ENCODE data around the gene FRMD5. TPM values are rescaled to one million over a fixed set of nuclear protein-coding genes. Genes with fewer than 3 reads are reported as not detected.

The FRMD5 gene
- 3.2 and 9.3 TPM in 2 replicates for total RNA-seq

GRCh38 chr15:44195151-44195740 lies at the start of gene FRMD5:
Gene FRMD5, minus strand, starts transcription at chr15:44195271.

DNA sequence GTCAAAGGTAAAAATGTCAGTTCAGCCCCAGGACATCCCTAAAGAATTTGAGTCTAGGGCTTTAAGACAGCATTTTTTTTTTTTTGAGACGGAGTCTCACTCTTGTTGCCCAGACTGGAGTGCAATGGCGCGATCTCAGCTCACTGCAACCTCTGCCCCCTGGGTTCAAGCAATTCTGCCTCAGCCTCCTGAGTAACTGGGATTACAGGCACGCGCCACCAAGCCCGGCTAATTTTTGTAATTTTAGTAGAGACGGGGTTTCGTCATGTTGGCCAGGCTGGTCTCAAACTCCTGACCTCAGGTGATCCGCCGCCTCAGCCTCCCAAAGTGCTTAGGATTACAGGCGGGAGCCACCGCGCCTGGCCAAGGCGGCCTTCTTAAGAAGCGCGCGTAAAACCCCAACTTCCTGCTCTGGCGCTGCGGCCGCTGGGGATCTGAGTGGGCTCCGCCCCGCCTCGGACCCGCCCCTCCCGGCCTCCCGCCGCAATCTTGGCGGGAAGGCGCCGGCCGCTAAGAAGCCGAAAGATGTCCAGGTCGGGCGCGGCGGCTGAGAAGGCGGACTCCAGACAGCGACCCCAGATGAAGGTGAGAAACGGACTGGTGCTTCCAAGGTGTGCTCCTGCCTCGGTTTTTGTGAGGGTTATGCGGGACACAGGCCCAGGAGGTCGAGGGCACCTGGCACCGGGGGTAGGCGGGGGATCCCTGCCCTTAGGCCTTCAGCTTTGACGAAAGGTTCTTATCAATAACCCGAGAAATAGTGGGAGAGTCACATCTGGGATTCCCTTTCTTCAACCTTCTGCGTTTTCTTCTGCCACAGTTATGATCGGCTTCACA lies 368.3 kb downstream of the FRMD5 start, which contains the start of gene WDR76:
Gene WDR76, plus strand, starts transcription at position 495 of the 834 bp plus-strand sequence. Its CDS starts 31 bp downstream, at position 526.

GRCh38 chr15:43824302-43825246 lies 370.5 kb downstream of the FRMD5 start, which contains the start of gene MFAP1:
Gene MFAP1, minus strand, starts transcription at chr15:43824690. Its CDS starts 121 bp downstream, at chr15:43824569.

Other genes with a start within 250 kb of the FRMD5 start
- gene GOLM2, start 93.4 kb upstream of the FRMD5 start, total RNA-seq, result 79.2 and 84.0 TPM in 2 replicates
- 45.4 and 66.9 TPM in 2 replicates for gene CTDSPL2, start 232.4 kb upstream of the FRMD5 start, total RNA-seq

Measured in bronchial smooth muscle cell (primary cell).